HUDEP-2 (cell line): Measurements from ENCODE around the gene CCNL2.
"Not testable (repeated sequence)": the region's sequence is repeated elsewhere in the genome, so short reads cannot be mapped to it uniquely, and the experiment has no call there.

ENCODE experiments used
- DNase-seq, 76 experiments: peaks; one replicate each; lab custom pipeline; 2025; ENCODE audit not compliant: unreplicated experiment in 76 of 76; lab: John Stamatoyannopoulos, UW

The CCNL2 gene

DNA sequence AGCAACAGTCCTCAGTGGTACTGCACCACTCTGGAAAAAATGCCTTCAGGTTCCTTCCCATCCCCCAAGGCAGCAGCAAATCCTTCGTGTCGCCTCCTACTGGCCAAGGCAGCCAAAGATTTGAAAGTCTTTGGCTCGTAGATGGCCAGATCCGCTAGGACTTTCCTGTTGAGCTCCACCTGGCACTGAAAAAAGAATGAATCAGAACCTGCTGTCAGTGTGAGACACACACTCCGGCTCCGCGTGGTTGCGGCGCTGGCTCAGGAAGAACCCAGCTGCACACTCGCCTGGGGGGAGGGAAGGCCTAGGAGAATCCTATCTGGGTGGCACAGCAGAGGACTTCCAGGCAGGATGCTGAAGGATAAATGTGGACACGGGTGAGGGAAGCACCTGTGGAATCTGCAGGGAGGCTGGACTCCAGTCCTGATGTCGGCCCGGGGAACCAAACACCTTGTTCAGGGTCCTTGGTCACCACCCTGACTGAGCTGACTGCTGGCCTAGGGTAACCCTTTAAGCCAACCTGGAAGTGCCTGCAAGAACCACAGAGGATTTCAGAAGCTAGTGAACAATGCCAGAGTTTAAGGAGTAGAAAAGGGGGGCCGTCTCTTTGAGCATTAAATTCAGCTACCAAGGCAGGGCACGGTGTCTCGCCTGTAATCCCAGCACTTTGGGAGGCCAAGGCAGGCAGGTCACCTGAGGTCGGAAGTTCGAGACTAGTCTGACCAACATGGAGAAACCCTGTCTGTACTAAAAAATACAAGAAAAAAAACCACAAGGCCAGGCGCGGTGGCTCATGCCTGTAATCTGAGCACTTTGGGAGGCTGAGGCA is 3.2 kb upstream of the CCNL2 start:
- DNase-seq: peak in 53 of 76 experiments; percentile 2 to 66 (median 32)

DNA sequence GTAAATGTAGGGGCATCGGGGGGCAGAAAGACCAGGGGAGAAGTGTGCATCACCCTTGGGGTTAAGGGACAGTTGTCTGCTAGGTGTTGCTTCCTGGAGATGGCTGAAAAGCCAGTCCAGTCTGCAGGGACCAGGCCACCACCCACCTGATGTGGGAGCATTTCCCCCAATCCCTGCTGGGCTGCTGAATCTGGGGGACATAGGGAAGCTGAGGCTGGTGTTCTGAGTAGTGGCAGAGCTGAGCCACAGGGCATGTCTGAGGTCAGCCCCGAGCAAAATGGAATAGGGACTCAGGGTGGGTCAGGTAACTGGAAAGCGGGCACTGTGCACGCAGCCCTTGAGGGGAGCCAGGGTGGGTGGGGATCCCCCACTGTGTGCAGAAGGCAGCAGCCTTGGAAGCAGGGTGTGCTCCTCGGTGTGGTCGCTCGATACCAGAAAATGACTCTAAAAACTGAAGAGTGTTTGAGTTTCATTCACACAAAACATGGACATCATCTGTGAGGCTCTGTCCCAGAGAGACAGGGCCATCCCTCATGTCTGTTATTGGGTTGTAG is 2.4 kb upstream of the CCNL2 start:
- peak in 2 of 76 experiments; percentile 12 to 14 for DNase-seq

DNA sequence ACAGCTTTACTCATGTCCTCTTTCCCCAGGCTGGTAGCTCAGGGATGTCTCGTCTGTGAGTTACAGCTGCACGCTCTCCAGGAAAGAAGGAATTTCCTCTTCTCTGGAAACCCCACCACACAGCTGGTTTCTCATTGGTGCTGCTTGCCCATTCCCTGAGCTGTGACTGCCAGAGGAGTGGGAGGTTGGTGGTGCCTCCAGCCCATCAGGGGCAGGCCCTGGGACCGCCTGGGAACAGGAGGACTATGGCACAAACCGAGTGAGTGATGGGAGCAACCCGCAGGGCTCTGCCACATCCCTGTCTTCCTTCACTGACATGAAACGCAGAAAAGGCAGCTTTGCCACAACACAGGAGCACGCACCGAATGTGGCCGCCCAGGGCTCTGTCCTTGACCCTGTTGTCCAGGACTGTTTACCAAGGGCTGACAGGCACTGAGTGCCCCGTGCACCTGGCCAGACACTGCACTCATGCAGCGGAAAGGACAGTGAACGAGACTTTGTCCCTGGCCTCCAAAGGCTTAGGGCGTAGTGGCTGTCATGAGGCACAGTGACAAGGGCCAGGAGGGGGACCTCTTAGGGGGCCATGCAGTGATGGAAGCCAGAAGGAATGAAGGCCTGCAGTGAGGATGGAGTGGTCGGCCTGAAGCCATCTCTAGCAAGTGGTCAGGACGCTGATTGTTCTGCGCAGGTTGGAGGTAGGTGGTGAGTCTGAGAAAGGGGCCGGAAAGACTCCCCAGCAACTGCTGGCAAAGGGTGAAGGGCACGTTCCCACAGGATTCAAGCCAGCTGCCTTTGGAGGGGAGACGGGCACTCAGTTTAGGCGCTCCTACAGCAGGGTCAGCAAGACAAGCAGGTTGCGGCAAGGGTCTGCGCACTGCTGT is 1.7 kb upstream of the CCNL2 start:
- no peak for DNase-seq

DNA sequence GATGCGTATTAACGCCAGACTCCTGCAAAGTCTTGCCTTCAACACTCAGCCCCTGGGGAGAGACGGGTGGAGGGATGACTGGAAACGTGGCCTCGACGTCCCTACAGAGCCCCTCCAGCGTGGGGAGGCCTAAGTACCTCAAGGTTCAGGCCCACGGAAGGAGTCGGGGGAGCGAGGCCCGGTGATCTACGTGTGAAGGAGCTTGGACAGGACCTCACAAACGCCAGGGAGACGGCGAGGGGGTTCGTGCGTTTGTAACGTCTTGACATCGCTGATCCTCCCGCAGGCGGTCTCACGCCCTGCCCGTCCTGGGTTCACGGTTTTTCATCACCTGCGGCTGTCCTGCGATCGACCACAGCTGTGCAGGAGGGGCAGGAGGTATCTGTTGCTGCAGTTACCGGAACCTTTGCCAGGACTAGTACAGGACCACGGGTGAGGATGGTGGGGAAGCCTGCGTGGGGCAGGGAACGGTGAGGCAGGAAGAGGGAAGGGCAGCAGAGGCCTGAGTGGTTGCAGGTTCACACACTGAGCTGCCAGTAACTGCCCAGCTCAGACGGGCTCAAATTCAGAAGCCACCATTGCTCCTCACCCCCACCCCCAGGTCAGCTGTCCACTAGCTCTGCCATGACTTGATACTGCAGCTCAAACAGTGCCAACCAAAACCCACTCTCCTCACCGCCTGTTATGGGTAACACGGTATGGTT is 889 bp upstream of the CCNL2 start:
- peak in 9 of 76 experiments; percentile 10 to 50 (median 40) for DNase-seq

DNA sequence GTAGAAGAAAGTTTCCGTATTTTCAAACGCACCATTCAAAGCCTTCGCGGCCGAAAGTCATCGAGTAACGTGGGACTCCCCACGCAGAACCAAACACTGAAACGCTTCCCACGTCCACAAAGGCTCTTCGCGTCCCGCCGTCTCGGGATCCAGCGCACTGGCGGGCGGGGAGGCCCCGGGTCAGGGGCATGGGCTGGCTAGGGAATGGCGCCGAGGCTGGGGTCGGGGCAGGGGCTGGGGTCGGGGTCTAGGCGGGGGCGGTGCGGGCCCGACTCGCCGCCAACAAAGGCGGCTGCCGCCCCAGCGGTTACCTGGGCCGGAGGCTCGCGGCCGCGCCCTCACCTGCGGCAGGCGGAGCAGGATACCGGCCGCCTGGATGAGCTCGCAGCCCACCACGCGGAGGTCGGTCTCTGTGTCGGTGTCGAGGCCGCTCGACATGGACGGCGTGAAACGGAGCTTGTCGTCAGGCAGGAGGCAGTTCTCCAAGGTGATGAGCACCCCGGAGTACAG is 403 bp downstream of the CCNL2 start:
- DNase-seq: no peak

DNA sequence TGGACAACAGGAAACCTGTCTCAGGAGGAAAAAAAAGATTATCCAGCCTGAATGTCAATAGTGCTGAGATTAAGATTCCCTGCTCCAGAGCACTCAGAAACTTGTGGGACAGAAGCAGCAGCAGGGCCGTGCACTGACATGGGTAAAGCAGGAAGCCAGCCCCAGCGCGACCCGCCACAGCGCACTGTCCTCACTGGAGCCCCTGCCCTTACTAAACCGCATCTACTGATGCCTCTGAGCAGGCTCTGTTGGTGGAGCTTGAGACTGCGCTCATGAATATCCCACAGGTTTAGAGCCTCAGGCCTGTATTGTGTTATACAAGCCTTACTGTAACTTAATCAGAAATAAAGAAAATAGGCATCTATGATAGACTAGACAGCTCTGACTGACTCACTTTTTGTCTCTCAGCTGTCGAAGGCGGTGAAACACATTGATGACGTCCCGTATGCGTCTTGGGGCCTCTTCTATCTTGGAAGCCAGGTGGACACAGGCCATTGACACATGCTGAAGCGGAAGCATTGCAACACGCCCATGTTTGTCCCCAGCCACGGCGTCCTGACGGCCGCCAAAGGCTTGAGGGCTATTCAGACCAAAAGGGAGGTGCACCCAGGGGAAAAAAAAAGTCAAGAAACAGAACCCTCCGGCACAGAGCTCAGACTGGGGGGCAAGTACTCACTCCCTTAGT is 1.2 kb downstream of the CCNL2 start:
- peak in 52 of 76 experiments; percentile 2 to 73 (median 33) for DNase-seq

DNA sequence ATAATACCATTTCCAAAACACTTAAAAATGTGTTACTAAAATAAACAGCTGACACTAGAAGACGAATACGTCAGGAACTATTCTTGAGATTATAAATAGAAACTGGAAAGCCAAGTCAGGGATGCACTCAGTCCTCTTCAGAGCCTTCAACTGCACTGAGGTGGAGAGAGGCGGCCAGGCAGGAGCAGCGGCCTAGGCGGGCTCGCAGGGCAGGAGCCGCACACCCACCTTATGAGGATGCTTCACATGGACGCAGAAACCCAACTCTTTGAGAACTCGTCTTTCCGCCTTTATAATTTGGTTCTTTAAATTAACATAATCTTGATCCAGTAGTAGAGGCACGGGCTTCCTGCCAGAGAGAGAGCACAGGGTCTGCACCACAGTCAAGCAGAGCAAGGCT is 4.0 kb downstream of the CCNL2 start:
- DNase-seq: no peak

DNA sequence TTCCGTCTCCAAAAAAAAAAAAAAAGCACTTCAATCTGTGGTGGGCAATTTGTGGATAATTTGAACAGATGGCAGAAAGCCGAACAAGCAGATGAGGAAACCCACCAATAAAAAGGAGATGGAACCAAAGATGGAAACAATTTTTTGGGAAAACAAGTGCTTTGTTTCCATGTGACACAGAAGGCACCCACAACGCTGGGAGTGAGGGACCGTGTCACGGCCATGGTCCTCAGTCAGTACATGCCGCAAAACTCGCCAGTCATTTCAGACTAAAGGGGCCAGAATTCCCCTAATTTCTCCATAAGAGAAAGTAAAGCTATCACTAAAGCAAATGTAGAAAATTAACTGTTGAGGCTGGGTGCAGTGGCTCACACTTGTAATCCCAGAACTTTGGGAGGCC is 5.0 kb downstream of the CCNL2 start:
- DNase-seq: no peak

DNA sequence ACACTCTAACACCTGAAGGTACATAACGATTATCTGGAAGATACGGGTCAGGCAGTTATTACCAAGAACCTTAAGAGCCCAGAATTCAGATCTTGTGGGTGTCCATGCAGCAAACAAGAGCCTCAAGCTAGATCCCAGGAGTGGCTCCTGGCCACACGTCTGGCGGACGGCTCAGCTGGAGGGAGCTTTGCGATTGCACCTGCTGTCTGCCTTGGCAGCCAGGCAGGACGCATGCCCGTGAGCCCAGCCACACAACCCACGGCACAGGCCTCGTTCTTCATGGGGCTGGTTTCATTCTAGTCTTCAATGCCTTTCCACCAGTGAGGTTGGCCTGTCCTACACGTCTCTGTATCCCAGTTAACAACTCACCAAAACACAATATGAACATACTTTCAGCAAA is 5.7 kb downstream of the CCNL2 start:
- no peak for DNase-seq

DNA sequence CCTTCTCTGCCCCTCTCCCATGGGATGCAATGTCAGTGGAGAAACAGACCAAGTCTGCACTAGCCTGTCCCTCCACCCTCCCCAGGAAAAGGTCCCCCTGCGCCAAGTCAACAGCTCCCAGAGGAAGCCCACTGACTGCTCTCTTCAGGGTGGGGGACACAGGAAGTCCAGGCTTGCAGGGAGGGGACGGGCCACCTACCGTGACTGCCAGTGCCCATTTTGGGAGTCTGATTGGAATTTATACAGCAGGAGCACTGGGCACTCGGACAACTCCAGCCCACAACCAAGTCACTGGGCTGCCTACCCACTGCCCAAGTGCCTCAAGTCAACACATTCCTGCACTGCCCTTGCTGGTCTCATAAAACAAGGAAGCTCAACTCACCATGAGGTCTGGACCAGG is 6.1 kb downstream of the CCNL2 start:
- no peak for DNase-seq

DNA sequence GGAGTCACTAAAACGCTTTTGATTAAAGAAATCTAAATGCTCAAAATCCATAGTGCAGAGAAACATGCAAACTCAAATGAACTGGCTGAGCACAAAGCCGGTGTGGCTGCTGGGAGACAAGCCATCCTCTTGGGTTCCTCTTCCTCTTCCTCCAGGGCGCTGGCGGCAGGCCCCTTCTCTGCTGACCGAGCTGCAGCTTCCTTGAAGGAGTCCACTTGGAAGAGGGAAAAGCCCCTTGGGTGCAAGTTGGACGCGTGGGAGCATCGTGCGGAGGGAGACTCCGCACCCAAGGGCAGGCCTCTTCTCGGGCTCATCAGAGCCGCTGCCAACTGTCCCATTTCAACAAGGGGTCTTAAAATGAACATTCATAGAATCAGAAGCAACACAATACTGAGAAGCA is 7.9 kb downstream of the CCNL2 start:
- no peak for DNase-seq

DNA sequence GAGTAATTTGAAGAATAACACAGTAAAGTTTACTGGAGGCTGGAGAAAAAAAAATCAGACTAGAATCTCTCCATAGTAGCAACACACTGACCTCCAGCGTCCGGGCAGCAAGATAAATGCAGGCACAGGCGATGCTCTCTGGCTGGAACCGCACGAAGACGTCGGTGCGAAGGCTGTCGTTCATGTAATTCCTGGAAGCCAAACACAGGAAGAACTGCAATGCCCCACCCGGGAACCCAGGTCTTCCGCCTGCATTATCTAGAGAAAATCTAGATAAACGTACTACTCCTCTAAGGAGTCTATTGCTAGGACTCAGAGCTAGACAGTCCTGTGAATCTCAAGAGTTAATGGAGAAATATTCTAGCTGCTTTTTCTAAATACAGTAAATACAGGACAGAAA is 8.5 kb downstream of the CCNL2 start:
- DNase-seq: no peak

DNA sequence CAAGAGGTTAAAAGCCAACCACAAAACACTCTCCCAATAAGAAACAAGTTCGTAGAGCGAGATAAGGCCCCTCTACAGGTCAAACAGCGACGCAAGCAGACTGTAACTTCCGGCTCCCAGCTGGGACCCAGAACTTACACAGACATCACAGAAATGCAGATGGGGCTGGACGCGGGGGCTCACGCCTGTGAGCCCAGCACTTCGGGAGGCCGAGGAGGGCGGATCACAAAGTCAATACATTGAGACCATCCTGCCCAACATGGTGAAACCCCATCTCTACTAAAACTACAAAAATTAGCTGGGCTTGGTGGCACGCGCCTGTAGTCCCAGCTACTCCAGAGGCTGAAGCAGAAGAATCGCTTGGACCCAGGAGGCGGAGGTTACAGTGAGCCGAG is 11.1 kb downstream of the CCNL2 start:
- DNase-seq: no peak

DNA sequence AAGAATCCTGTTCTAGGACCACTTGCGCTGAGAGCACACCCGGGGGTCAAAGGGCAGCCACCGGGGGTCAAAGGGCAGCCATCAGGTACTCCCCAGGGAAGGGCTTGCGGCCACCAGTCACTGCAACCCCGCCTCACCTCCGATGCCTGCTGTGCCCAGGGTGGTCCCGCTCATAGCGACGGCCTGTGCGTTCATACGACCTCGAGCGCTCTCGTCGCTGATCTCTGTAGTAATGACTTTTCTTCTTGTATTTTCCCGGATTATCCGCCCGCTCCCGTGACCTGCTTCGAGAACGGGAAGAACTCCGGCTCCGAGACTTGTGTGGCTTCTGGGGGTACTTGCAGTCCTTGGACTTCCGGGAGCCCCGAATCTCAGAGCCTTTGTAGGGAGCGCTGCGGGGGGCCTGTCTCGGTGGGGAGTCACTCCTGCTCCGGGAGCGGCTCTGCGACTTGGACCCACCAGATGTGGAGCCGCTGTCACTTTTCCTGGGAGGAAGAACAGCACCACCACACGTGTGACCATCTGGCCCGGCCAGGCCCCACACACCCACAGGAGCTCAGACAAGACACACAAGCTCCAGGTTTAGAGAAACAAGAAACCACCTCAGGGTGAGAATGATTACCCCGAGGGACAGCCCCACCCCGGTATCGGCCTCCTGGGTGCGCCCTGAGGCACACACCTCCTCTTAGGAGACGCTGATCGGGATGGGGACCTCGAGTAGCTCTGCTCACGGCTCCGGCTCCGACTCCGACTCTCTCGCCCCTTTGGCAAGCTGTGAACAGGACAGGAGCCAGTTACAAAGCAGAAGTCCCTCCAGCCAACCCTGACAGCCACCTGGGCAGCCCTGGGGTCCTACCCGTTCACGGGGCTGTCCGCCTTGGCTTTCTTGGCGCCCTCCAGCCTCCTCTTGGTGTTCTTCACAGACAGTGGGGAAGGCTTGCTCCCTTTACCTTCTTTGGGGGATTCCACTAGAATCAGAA is 11.7 kb downstream of the CCNL2 start:
- DNase-seq: no peak

DNA sequence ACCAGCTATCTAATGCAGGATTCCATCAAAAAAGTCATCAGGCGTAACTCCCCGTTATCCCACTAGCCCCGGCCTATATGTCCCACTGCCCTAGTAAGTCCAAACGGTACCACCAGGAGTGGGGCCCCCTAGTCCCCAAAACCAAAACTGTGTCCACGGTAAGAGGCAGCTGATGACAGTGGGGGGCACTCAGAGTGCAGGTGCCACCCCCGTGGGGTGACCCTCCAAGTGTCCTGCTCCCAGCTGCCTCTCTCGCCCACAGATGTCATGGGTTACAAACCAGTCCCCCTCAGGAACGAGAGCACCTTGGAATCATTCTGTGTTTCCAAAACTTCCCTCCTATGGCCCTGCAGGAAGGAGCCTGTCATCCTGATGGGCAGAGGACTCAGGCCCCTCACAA is 13.2 kb downstream of the CCNL2 start:
- DNase-seq: no peak

DNA sequence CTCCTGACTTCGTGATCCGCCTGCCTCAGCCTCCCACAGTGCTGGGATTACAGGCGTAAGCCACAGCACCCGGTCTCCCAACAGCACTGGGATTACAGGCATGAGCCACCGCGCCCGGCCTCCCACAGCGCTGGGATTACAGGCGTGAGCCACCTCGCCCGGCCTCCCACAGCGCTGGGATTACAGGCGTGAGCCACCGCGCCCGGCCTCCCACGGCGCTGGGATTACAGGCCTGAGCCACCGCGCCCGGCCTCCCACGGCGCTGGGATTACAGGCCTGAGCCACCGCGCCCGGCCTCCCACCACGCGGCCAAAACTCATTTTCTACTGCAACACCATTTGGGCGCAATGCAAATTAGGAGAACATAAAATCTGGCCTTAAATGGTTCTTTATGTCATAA is 13.8 kb downstream of the CCNL2 start:
- not testable (repeated sequence) for DNase-seq

DNA sequence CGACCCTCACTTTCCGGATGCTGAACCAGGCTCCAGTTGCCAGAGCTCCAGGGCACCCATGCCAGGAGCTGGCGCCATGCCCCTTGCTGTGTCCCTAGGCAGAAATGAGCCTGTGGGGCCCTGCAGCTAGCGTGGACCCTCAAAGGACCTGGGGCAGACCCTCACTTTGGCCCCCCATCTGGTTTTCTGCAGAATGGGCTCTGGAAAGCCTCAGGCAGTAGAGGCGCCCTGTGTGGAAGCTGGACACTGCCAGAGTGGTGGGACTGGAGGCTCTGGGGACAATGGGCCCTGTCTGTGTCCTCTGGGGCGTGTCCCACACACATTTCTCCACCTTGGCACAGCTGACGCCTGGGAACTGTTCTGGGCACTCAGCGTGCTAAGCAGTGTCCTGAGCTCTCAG is 17.8 kb downstream of the CCNL2 start:
- DNase-seq: no peak

DNA sequence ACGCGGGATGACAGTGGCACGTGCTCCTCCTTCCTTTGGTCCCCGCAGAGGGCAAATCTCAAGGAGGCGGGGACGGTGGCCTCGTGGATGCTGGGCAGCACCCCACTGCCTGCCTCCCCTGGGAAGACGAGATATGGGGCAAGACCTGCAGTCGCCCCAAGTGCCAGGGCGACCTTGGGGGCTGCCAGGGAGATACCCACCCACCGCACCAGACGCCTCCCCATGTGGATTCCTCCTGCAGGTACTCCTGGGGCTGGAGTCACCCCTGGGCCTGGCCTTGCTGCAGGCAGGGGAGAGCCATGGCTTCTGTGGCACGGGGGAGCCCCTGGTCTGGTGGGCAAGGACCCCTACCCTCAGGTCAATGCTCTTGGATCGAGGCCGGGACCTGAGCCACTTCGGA is 18.3 kb downstream of the CCNL2 start:
- DNase-seq: no peak
